Thoracic aorta (tissue), 2 donors: ENCODE data around the gene ADPRHL1. TPM values are rescaled to one million over a fixed set of nuclear protein-coding genes. Genes with fewer than 3 reads are reported as not detected.

ENCODE experiments used
- ATAC-seq: fragments of 150-250 bp; one replicate; pipeline ENCODE4 v1.8.0; 2017; ENCODE audit warnings: low read depth; ENCODE audit not compliant: insufficient number of reproducible peaks, low FRiP score
- DNase-seq: peaks from one replicate; pipeline ENCODE4 v3.0.0-alpha.2; 2020; ENCODE audit warnings: low spot score
- H3K27ac ChIP-seq, 2 donors: fragments of 200-600 bp; sonication (generic); 1 replicate in 1 of 2; 2 replicates in 1 of 2; pipeline ENCODE4 v1.5.1; 2016; ENCODE audit warnings: mild to moderate bottlenecking in 2 of 2, moderate library complexity in 2 of 2
- H3K27me3 ChIP-seq: fragments of 200-600 bp; sonication (generic); replicated peaks from 2 replicates; pipeline ENCODE4 v1.6.0; 2016; ENCODE audit warnings: mild to moderate bottlenecking; ENCODE audit not compliant: insufficient read depth
- H3K36me3 ChIP-seq: fragments of 200-600 bp; sonication (generic); one replicate; pipeline ENCODE4 v1.5.1; 2016
- H3K4me1 ChIP-seq, 2 donors: fragments of 200-600 bp; sonication (generic); 1 replicate in 1 of 2; 2 replicates in 1 of 2; pipeline versions ENCODE4 v1.5.1 to v1.6.0; 2016; ENCODE audit warnings: low read depth in 2 of 2, mild to moderate bottlenecking in 1 of 2; ENCODE audit not compliant: control insufficient read depth in 1 of 2
- H3K4me3 ChIP-seq: fragments of 200-600 bp; sonication (generic); 2 replicates; pipeline ENCODE4 v1.5.1; 2016; ENCODE audit warnings: mild to moderate bottlenecking
- H3K9me3 ChIP-seq: fragments of 200-600 bp; sonication (generic); 2 replicates; pipeline ENCODE4 v1.5.1; 2016
- CTCF ChIP-seq: fragments of 200-600 bp; sonication (generic); IDR thresholded peaks from one replicate; pipeline ENCODE4 v1.5.1; 2019; ENCODE audit warnings: antibody characterized with exemption
- total RNA-seq, 2 donors: library from RNA; depleted of rRNA; stranded (reverse); fragments of >200 nt; gene quantifications; one replicate each; pipeline versions ENCODE4 v1.1.0 to v1.2.3, GENCODE V29; 2016

Gene ADPRHL1
- total RNA-seq, 2 donors from 2014 or later = 11.8 to 12.6 TPM

GRCh38 chr13:113479179-113479578, 25.9 kb upstream of the ADPRHL1 start:
- Histone ChIP-seq H3K9me3 (no peaks in the 10 kb centered on the region), H3K27ac (no peak overlapping the region), H3K27me3 (no peaks in the 10 kb centered on the region), H3K36me3 (peaks cover 9% of the 10 kb centered on the region), H3K4me1 (peaks cover 0 to 3% of the 10 kb centered on the region in 2 donors), H3K4me3 (no peak overlapping the region)
- ATAC-seq (no peak), DNase-seq (no peak)
- TF ChIP-seq CTCF = no peak

- Histone ChIP-seq H3K36me3 (peaks cover 9% of the 10 kb centered on the region), H3K4me3 (no peak overlapping the region), H3K27ac (no peak overlapping the region), H3K9me3 (no peaks in the 10 kb centered on the region), H3K27me3 (no peaks in the 10 kb centered on the region), H3K4me1 (peaks cover 0 to 3% of the 10 kb centered on the region in 2 donors)
- TF ChIP-seq CTCF = no peak
- DNase-seq = no peak
- no peak for ATAC-seq
Observed at GRCh38 chr13:113477724-113478123, 24.4 kb upstream of the ADPRHL1 start.

- Histone ChIP-seq H3K27me3 (no peaks in the 10 kb centered on the region), H3K36me3 (peaks cover 9% of the 10 kb centered on the region), H3K9me3 (no peaks in the 10 kb centered on the region), H3K27ac (no peak overlapping the region), H3K4me1 (no peaks in the 10 kb centered on the region), H3K4me3 (no peak overlapping the region)
- no peak for TF ChIP-seq CTCF
- DNase-seq (no peak), ATAC-seq (no peak)
Observed at GRCh38 chr13:113476811-113477210, 23.5 kb upstream of the ADPRHL1 start.

- no peaks in the 10 kb centered on the region for H3K27me3 ChIP-seq
- H3K9me3 ChIP-seq = no peaks in the 10 kb centered on the region
- peaks cover 9% of the 10 kb centered on the region for H3K36me3 ChIP-seq
- DNase-seq = no peak
- no peak for TF ChIP-seq CTCF
- ATAC-seq = no peak
- no peak overlapping the region for H3K4me3 ChIP-seq
- no peaks in the 10 kb centered on the region for H3K4me1 ChIP-seq
- no peak overlapping the region for H3K27ac ChIP-seq
Observed at GRCh38 chr13:113475911-113476310, 22.6 kb upstream of the ADPRHL1 start.

GRCh38 chr13:113475280-113475679, 22.0 kb upstream of the ADPRHL1 start:
- no peaks in the 10 kb centered on the region for H3K4me1 ChIP-seq
- H3K36me3 ChIP-seq = peaks cover 9% of the 10 kb centered on the region
- no peaks in the 10 kb centered on the region for H3K9me3 ChIP-seq
- H3K27ac ChIP-seq = no peak overlapping the region
- ATAC-seq (no peak), DNase-seq (no peak)
- no peaks in the 10 kb centered on the region for H3K27me3 ChIP-seq
- TF ChIP-seq CTCF = no peak
- H3K4me3 ChIP-seq = no peak overlapping the region
